Lower leg skin (tissue), 3 donors: ENCODE data around the gene TRIM25.

Experiments
- POLR2A ChIP-seq, 2 donors: fragments of 450-650 bp; IDR thresholded peaks; one replicate each; pipeline ENCODE4 v1.6.1; 2016 to 2017; ENCODE audit warnings: antibody characterized with exemption in 2 of 2, mild to moderate bottlenecking in 1 of 2, moderate library complexity in 1 of 2
- TF ChIP-seq, protein P1 (sequence below), 3 donors: fragments of 450-650 bp; IDR thresholded peaks; one replicate each; pipeline ENCODE4 v1.5.1; 2016; ENCODE audit warnings: antibody characterized with exemption in 3 of 3, mild to moderate bottlenecking in 3 of 3, moderate library complexity in 2 of 3

DNA sequence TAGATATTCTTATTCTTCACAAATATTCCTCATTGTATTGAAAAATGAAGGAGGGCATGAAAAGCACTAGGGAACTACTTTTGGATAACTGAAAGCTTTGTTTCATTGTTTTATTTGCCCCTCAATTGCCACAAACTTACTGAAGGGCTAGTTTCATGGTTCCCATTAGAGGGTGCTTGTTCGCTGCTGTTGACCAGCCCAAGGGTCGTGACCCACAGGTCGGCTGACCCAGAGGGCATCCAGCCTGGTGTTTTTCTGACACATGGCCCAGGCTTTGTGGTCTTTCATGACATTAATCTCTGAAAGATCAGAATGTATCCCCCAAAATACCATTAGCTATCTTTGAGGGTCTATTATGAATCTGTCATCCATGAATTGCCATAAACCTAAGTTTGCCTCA, 49.9 kb downstream of the TRIM25 start:
- TF ChIP-seq, protein P1, sequence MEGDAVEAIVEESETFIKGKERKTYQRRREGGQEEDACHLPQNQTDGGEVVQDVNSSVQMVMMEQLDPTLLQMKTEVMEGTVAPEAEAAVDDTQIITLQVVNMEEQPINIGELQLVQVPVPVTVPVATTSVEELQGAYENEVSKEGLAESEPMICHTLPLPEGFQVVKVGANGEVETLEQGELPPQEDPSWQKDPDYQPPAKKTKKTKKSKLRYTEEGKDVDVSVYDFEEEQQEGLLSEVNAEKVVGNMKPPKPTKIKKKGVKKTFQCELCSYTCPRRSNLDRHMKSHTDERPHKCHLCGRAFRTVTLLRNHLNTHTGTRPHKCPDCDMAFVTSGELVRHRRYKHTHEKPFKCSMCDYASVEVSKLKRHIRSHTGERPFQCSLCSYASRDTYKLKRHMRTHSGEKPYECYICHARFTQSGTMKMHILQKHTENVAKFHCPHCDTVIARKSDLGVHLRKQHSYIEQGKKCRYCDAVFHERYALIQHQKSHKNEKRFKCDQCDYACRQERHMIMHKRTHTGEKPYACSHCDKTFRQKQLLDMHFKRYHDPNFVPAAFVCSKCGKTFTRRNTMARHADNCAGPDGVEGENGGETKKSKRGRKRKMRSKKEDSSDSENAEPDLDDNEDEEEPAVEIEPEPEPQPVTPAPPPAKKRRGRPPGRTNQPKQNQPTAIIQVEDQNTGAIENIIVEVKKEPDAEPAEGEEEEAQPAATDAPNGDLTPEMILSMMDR (IDR thresholded peaks at IDR 0.05), result no peak
- no peak for TF ChIP-seq POLR2A (IDR thresholded peaks at IDR 0.05)
